AG20443 (cell line): ENCODE data around the gene GNL2.
"Not testable (repeated sequence)": the region's sequence is repeated elsewhere in the genome, so short reads cannot be mapped to it uniquely, and the experiment has no call there.

ENCODE experiments used
- DNase-seq: peaks from one replicate; pipeline ENCODE4 v3.0.0; 2012; ENCODE audit warnings: low spot score, mixed read lengths

Gene GNL2

DNA sequence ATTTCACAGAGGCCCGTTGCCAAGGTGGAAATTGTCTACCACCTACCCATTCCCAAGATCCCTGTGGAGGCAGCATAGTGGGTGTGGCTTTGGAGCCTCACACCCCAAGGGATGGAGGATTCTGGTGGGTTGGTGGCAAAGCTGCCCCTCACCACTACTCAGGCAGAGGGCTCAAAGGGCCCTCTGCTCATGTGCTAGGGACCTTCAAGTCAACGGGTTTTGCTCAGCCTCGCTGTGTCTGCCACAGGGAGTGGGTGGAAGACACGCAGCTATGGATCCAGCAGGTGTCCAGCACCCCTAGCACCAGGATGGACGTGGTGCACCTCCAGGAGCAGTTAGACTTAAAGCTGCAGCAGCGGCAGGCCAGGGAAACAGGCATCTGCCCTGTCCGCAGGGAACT lies 36.7 kb downstream of the GNL2 start:
- no peak for DNase-seq

- no peak for DNase-seq
These were observed 37.3 kb downstream of the GNL2 start for GRCh38 chr1:37558411-37558810.

DNA sequence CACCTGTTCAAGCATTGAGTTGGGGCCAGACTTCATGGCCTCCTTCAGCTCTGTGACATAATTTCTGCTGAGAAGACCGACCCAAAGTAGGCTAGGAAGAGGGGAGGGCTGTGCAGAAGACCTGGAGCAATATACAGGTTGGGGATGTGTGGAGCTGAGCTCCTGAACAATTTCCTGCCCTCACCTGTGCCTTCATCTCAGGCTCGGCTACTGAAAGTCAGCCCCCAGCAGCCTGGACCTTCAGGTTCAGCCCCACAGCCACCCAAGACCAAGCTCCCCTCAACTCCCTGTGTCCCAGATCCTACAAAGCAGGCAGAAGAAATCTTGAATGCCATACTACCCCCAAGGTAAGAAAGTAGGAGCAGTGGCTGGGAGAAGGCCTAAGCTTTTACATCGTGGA lies 38.3 kb downstream of the GNL2 start:
- DNase-seq = no peak

DNA sequence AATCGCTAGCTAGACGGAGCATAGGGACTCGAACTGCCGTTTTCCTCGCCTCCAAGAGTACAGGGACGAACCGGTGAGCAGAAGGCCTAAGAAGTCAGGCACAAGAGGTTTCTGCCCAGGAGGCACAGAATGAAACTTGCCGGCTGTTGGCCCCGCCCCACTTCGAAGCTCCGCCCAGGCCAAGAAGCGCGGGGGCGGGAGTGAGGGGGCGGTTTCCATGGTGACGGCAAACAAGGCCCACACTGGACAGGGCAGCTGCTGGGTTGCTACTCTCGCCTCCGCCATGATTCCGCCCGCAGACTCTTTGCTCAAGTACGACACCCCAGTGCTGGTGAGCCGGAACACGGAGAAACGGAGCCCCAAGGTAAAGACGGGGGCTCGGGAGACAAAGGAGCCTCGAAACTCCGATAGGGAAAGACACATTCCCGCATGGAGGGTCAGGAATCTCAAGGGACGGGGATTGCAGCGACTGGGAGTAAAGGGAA lies 39.0 kb downstream of the GNL2 start, which contains the start of gene DNALI1:
TSS of gene DNALI1 (plus strand) at position 229 of the 485 bp plus-strand sequence. CDS start at position 284, 55 bp downstream.
- DNase-seq = peak; percentile 94

DNA sequence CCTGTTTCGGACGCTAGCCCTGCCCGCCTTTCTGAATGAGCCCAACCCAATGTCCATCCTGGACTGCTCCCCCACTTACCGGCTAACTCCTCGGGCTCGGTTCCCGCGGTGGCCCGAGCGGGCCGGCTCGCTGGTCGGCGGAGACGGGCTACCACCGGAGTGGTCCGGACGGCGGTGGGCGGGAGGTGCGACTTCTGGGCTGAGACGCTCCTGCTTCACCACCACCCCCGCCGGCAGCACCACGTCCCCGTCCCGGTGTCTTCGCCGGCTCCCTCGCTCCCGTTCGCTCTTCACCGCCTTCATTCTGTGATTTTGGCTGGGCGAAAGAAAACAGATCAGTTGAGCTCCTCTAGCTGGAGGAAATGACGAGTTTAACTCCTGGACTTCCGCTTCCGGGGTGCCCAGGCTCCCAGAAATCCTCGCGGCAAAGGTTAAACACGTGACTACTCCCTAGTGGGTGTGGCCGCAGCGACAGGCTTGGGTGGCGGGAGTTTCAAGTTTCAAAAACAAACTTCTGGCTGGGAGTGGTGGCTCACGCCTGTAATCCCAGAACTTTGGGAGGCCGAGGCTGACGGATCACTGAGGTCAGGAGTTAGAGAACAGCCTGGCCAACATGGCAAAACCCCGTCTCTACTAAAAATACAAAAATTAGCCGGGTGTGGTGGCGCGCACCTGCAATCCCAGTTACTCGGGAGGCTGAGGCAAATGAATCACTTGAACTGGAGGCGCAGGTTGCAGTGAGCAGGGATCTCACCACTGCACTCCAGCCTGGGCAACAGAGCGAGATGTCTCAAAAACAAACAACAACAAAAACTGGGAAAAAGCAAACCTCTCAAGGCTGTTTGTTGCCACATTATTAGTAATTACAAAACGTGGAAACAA lies 41.6 kb downstream of the GNL2 start, which contains the start of gene SNIP1:
TSS of gene SNIP1 (minus strand) at position 367 of the 882 bp plus-strand sequence. CDS start at position 303, 64 bp downstream.
- DNase-seq = peak; percentile 98

- no peak for DNase-seq
These were observed 42.2 kb downstream of the GNL2 start for GRCh38 chr1:37553598-37553926.

GRCh38 chr1:37549341-37549740 lies 46.4 kb downstream of the GNL2 start:
- DNase-seq = no peak

DNA sequence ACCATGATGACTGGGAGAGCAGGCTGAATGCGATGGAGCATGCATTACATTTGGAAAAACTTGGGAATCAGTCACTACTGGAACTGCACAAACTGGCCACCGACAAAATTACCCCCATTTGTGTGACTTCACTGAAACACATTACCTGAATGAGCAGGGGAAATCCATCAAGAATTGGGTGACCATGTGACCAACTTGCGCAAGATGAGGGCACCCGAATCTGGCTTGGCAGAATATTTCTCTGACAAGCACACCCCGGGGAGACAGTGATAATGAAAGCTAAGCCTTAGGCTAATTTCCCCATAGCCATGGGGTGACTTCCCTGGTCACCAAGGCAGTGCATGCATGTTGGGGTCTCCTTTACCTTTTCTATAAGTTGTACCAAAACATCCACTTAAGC lies 50.7 kb downstream of the GNL2 start:
- no peak for DNase-seq

DNA sequence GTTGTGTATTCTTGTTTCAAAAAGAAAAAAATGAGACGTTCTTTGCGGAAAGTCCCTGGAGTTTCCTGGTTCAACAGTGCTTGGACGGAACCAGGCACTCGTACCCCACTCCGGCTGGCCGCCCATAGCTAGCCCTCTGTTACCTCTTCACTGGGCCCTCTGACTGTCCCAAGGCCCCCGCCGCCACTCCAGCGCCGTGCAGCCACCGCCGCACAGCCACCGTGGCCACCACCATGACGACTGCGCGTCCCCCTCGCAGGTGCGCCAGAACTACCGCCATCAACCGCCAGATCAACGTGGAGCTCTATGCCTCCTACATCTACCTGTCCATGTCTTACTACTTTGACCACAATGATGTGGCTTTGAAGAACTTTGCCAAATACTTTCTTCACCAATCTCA lies 51.2 kb downstream of the GNL2 start:
- no peak for DNase-seq

DNA sequence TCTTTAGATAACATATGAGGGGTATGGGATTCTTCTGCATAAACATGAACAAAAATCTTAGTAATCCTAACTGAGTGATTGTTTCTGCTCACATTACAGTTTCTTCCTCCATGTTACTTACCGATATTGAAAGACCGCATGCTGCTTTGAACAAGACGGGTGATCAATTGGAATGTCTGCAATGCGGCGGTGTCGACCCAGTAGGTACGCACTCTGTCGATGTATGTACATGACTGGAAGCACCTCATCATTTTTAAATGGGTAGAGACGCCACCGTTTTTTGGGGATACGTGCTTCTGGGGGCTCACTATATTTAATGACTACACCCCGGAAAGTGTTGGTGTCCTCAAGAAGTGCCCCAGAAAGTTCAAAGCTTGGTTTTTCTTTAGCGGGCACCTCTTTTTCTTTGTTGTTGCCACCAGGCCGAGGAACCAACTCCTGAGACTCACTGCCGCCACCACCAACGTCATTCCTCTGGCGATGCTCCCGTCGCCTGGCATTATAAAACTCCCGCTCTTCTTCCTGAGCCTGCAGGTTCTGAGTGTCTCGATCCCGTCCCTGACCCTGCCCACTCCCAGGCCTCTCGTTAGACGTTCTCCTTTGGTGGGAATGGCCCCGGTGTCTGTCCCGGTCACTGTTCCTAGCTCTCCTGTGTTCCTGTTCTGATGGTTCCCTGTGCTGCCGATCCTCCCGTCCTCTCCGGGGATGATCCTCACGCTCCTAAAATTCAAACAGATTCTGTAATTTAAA lies 55.5 kb downstream of the GNL2 start:
- no peak for DNase-seq

DNA sequence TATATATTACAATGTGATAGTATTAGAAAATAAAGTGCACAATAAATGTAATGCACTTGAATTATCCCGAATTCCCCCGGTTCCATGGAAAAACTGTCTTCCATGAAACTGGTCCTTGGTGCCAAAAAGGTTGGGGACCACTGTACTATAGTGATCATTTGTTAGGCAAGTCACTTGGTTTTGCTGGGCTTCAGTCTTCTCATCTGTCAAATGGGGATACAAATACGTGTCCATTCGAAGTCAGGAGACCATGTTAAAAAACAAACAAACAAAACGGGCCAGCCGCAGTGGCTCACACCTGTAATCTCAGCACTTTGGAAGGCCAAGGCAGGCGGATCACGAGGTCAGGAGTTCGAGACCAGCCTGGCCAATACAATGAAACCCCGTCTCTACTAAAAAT lies 56.6 kb downstream of the GNL2 start:
- DNase-seq = not testable (repeated sequence)

- DNase-seq = no peak
These were observed 58.4 kb downstream of the GNL2 start for GRCh38 chr1:37537378-37537777.

DNA sequence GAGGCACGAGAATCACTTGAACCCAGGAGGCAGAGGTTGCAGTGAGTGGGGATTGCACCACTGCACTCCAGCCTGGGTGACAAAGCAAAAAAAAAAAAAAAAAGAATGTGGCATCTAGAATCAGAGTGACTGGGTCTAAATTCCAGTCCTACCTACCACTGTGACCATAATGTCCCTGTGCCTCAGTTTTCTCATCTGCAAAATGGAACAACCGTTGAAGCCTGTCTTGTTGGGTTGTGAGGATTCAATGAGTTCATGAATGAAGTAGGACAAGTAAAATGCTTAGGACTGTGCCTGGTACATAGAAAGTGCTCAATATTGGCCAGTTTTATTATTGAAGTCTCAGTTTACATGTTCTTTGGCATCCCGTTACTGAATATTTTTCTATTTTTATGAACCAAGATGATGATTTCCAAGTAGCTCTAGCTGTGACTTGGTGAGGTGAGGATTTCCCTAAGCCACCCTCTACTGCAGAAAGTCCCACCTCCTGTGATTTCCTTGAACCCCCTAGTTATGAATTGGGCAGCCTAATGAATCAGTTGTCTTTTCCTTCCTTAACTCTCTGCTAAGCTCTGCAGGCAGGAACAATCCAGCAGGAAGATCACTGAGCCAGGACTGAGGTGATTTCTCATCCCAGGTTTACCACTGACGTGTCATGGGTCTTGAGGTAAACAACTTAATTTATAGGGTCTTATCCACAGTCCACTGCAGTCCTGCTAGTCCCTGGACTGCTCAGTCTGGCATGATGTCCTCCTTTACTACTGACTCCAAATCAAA lies 62.2 kb downstream of the GNL2 start:
- DNase-seq = no peak

DNA sequence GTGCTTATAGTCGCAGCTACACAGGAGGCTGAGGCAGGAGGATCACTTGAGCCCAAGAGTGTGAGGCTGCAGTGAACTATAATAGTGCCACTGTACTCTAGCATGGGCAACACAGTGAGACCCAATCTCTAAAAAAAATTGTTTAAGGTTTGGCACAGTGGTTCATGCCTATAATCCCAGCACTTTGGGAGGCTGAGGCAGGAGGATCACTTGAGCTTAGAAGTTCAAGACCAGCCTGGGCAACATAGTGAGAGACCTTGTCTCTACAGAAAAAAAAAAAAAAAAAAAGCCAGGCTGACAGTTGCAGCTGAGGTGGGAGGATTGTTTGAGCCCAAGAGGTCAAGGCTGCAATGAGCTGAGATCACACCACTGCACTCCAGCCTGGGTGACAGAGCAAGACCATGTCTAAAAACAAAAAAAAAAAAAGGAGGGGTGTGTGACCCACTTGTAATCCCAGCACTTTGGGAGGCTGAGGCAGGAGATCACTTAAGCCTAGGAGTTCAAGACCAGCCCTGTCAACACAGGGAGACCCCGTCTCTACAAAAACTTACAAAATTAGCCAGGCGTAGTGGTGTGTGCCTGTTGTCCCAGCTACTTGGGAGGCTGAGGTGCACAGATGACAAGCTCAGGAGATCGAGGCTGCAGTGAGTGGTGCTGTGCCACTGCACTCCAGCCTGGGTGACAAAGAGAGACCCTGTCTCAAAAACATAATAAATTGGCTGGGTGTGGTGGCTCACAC lies 63.1 kb downstream of the GNL2 start:
- DNase-seq = not testable (repeated sequence)

DNA sequence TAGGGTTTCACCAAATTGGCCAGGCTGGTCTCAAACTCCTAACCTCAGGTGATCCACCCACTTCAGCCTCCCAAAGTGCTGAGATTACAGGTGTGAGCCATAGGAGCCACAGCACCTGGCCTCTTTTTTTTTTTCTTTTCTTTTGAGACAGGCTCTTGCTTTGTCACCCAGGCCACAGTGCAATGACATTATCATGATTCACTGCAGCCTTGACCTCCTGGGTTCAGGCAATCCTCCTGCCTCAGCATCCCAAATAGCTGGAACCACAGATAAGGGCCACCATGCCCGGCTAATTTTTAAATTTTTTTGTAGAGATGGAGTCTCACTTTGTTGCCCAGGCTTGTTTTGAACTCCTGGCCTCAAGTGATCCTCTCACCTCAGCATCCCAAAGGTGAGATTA lies 65.8 kb downstream of the GNL2 start:
- not testable (repeated sequence) for DNase-seq

GRCh38 chr1:37519613-37520012 lies 76.1 kb downstream of the GNL2 start:
- DNase-seq = no peak

DNA sequence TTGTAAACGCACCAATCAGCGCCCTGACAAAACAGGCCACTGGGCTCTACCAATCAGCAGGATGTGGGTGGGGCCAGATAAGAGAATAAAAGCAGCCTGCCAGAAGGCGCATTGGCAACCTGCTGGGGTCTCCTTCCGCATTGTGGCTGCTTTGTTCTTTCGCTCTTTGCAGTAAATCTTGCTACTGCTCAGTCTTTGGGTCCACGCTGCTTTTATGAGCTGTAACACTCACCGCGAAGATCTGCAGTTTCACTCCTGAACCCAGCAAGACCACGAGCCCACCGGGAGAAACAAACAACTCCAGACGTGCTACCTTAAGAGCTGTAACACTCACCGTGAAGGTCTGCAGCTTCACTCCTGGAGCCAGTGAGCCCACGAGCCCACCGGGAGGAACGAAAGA lies 76.8 kb downstream of the GNL2 start:
- DNase-seq = not testable (repeated sequence)

DNA sequence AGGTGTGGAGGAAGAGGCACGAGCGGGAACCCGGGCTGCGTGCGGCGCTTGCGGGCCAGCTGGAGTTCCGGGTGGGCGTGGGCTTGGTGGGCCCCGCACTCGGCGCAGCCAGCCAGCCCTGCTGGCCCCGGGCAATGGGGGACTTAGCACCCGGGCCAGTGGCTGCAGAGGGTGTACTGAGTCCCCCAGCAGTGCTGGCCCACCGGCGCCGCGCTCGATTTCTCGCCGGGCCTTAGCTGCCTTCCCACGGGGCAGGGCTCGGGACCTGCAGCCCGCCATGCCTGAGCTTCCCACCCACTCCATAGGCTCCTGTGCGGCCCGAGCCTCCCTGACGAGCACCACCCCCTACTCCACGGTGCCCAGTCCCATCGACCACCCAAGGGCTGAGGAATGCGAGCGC lies 77.5 kb downstream of the GNL2 start:
- DNase-seq = not testable (repeated sequence)

DNA sequence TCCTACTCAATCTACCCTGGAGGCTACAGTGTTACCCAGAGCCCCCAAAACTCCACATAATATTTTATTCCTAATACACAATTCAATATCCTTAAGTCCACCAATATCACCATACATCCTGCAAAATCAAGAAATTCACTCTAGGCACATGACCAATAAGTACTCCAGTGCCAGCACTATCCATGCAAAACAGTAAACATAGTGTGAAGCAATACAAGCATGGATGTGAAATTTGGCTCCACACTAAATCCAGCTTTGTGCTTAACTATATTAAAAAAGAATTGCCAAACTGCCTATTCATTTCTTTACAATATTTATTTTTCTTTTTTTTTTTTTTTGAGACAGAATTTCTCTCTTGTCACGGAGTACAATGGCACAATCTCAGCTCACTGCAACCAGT lies 78.2 kb downstream of the GNL2 start:
- no peak for DNase-seq
